Choroid plexus epithelial cell (primary cell): ENCODE measurements around the gene COL24A1.

Experiments
- DNase-seq: peaks from one replicate; pipeline ENCODE4 v3.0.0-alpha.2; 2010; ENCODE audit warnings: low read depth
- H3K4me3 ChIP-seq: 2 replicates; pipeline ENCODE4 v1.5.1; 2011; ENCODE audit warnings: low read depth, mild to moderate bottlenecking, control low read depth, low read length, moderate library complexity
- CTCF ChIP-seq: conservative IDR thresholded peaks from 2 replicates; pipeline ENCODE4 v1.5.1; 2011; ENCODE audit warnings: low read depth, mild to moderate bottlenecking, control low read depth, inconsistent platforms, low read length, moderate library complexity

The COL24A1 gene

GRCh38 chr1:85943945-85944344, 212.6 kb downstream of the COL24A1 start:
- TF ChIP-seq CTCF = no peak
- DNase-seq = no peak
- no peak overlapping the region for H3K4me3 ChIP-seq

GRCh38 chr1:85943526-85943925, 213.0 kb downstream of the COL24A1 start:
- no peak overlapping the region for H3K4me3 ChIP-seq
- DNase-seq = no peak
- TF ChIP-seq CTCF = no peak

GRCh38 chr1:85940656-85941306, 215.8 kb downstream of the COL24A1 start:
- no peak overlapping the region for H3K4me3 ChIP-seq
- DNase-seq = peak; percentile 4

GRCh38 chr1:85938829-85939228, 217.7 kb downstream of the COL24A1 start:
- no peak overlapping the region for H3K4me3 ChIP-seq
- no peak for TF ChIP-seq CTCF
- no peak for DNase-seq

More at GRCh38 chr1:85940656-85941306, 215.8 kb downstream of the COL24A1 start:
- no peak for TF ChIP-seq CTCF

GRCh38 chr1:85936470-85936869, 220.1 kb downstream of the COL24A1 start:
- DNase-seq = no peak
- no peak for TF ChIP-seq CTCF
- no peak overlapping the region for H3K4me3 ChIP-seq

GRCh38 chr1:85936057-85936456, 220.5 kb downstream of the COL24A1 start:
- no peak for TF ChIP-seq CTCF
- DNase-seq = no peak
- no peak overlapping the region for H3K4me3 ChIP-seq

- no peak for TF ChIP-seq CTCF
- DNase-seq = no peak
- no peak overlapping the region for H3K4me3 ChIP-seq
These were observed 221.3 kb downstream of the COL24A1 start for GRCh38 chr1:85935234-85935633.
